ENCODE results near the gene ERC2.

- TF ChIP-seq CTCF (tag by site-specific recombination; IDR thresholded peaks at IDR 0.05) = no peak
- TF ChIP-seq YY1 (tag by site-specific recombination; IDR thresholded peaks at IDR 0.05) = no peak
- no peak for TF ChIP-seq ZNF426 (tag by site-specific recombination; IDR thresholded peaks at IDR 0.05)
- TF ChIP-seq KLF16 (tag by site-specific recombination; IDR thresholded peaks at IDR 0.05) = no peak
- TF ChIP-seq KLF1 (tag by site-specific recombination; IDR thresholded peaks at IDR 0.05) = no peak
- TF ChIP-seq ELK4 (IDR thresholded peaks at IDR 0.05; ENCODE audit: borderline replicate concordance, low read depth, low read length) = no peak
Measured at GRCh38 chr3:56193519-56193918, 274.7 kb downstream of the ERC2 start.

Data from HEK293 (cell line).